ENCODE results near the gene CHMP5.

CHMP5 gene

DNA sequence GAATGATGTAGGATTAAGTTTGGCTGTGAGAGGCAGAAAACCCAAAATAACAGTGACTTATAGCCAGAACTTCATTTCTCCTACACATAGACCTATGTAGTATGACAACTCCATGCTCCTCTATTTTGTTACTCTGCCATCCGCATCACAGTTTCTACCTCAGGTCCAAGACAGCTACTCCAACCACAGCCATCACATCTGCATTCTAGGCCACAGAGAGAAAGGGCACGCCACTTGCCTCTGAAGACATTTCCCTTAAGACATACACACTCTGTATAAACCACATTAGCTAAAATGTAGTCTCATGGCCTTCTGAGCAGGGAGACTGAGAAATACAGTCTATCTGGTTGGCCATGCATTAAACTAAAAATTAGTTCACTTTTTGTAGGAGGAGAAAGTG is 14.9 kb upstream of the CHMP5 start:
- TF ChIP-seq, protein P1, sequence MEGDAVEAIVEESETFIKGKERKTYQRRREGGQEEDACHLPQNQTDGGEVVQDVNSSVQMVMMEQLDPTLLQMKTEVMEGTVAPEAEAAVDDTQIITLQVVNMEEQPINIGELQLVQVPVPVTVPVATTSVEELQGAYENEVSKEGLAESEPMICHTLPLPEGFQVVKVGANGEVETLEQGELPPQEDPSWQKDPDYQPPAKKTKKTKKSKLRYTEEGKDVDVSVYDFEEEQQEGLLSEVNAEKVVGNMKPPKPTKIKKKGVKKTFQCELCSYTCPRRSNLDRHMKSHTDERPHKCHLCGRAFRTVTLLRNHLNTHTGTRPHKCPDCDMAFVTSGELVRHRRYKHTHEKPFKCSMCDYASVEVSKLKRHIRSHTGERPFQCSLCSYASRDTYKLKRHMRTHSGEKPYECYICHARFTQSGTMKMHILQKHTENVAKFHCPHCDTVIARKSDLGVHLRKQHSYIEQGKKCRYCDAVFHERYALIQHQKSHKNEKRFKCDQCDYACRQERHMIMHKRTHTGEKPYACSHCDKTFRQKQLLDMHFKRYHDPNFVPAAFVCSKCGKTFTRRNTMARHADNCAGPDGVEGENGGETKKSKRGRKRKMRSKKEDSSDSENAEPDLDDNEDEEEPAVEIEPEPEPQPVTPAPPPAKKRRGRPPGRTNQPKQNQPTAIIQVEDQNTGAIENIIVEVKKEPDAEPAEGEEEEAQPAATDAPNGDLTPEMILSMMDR (IDR thresholded peaks at IDR 0.05; ENCODE audit: control insufficient read depth, extremely low read depth, insufficient read depth): no peak
- DNase-seq (ENCODE audit: low read depth): no peak
- H3K4me3 ChIP-seq (ENCODE audit: low read depth, low read length): no peak overlapping the region

DNA sequence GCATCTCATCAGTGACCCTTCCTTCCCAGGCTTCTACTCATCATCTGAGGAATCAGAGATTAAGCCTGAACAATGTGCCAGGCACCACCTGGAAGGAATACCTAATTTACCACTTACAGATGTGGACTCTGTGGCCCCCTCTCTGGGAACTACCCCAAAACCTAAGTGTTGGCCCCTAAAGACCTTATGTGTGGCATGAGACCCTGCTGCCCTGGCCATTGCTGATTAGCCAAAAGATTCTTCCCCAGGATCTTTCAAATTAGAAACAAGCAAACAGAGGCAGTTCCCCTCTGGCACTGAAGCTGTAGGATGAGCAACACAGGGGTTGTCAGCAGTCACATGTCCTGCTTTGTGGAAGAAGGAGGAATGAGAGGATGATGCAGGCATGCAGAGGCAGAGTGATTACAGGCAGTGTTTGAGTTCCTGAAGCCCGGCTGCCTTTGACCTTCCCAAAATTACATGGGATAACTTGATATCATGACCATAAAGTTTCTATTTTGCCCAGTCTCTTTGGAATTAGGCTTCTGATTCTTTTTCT is 14.3 kb upstream of the CHMP5 start:
- no peak for DNase-seq (ENCODE audit: low read depth)
- TF ChIP-seq, protein P1 (IDR thresholded peaks at IDR 0.05; ENCODE audit: control insufficient read depth, extremely low read depth, insufficient read depth): no peak
- H3K4me3 ChIP-seq (ENCODE audit: low read depth, low read length): no peak overlapping the region

DNA sequence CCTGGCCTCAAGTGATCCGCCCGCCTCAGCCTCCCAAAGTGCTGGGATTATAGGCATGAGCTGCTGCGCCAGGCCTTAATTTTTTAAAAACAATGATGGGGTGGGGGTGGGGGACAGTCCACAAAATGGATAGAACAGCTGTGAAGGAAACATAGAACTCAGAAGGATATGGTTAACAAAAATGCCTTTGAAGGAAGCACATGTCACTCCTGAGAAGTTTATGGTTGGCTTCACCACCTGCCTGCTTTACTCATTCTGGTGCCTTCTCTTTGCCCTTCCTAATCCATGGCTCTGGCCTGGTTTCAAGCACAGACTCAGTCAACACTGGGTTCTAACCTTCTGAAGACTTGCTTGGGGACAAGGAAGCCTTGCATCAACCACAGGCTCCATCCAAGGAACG is 10.6 kb upstream of the CHMP5 start:
- TF ChIP-seq, protein P1 (IDR thresholded peaks at IDR 0.05; ENCODE audit: control insufficient read depth, extremely low read depth, insufficient read depth): no peak
- DNase-seq (ENCODE audit: low read depth): no peak
- no peak overlapping the region for H3K4me3 ChIP-seq (ENCODE audit: low read depth, low read length)

DNA sequence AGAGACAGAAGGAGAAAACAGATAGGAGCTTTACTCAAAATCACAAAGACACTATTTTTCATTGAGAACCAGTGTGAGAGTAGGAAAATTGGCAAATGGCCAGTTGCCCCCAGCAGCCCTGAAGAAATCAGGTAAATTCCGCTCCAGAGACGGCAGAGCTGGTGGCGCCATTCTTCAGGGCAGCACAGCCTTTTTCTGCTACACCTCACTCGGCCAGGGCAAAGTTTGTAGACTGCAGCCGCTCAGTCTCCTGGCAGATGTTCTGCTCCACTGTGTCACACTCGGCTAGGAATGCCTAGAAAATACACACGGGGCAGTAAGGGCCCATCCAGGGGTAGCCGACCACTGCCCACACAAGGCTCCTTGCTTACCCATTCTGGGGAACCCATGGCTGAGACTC is 9.8 kb upstream of the CHMP5 start:
- DNase-seq (ENCODE audit: low read depth): no peak
- no peak overlapping the region for H3K4me3 ChIP-seq (ENCODE audit: low read depth, low read length)
- TF ChIP-seq, protein P1 (IDR thresholded peaks at IDR 0.05; ENCODE audit: control insufficient read depth, extremely low read depth, insufficient read depth): no peak

DNA sequence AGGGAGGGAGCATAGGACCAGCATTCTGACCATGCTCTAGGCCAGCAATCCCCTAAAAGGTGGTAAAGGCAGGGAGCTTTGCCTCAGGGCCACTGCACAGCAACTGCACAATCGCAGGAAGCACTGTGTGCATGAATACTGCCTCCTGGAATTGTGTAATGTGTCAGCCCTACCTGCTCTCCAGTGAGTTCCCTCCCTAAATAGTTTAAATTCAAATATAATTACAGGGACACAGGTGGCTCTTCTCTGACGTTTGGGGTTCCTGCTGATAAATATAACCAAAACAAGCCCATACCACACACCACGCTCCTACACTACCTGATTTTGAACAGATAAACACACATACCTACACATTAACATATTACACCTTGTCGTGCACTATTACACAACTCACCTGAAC is 9.4 kb upstream of the CHMP5 start:
- no peak for DNase-seq (ENCODE audit: low read depth)
- TF ChIP-seq, protein P1 (IDR thresholded peaks at IDR 0.05; ENCODE audit: control insufficient read depth, extremely low read depth, insufficient read depth): no peak
- no peak overlapping the region for H3K4me3 ChIP-seq (ENCODE audit: low read depth, low read length)

DNA sequence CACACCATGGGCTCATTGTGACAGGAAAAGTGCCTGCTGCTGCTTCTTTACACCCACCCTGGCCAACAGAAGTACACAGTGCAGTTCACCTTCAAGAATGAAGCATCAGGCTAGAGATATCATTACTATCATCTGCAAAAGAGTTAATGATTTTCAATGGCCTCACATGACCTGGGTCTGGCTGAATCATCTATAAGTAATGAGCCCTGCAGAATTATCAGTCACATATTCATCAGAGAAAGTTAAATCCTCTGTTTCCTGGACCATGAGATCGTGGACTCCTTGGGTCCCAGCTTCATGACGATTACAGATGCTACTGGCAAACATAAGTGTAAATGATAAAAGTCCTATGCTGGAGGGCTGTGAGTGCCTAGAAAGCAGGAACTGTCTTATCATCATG is 8.6 kb upstream of the CHMP5 start:
- TF ChIP-seq, protein P1 (IDR thresholded peaks at IDR 0.05; ENCODE audit: control insufficient read depth, extremely low read depth, insufficient read depth): no peak
- no peak for DNase-seq (ENCODE audit: low read depth)
- H3K4me3 ChIP-seq (ENCODE audit: low read depth, low read length): no peak overlapping the region

DNA sequence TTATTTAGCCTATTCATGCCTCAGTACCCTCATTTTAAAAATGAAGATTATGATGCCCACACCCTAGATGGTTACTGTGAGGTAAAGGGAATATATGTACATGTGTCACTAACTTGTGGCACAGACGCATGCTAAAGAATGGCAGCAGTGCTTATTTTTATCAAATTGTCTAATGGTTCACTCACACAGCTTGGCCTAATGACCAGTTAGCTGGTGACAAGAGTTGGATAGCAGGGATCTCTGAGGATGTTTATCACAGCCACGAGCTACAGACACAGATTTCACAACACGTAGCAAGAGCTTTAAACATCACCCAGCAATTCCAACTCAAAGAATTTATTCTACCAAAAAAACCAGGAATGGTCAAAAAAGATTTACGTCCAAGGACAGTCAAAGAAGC is 7.6 kb upstream of the CHMP5 start:
- TF ChIP-seq, protein P1 (IDR thresholded peaks at IDR 0.05; ENCODE audit: control insufficient read depth, extremely low read depth, insufficient read depth): no peak
- DNase-seq (ENCODE audit: low read depth): no peak

More for the DNA sequence above, 7.6 kb upstream of the CHMP5 start:
- H3K4me3 ChIP-seq (ENCODE audit: low read depth, low read length): no peak overlapping the region
